Progenitor cell of endocrine pancreas (in vitro differentiated cells): Measurements from ENCODE around the gene SSH3. TPM values are rescaled to one million over a fixed set of nuclear protein-coding genes. Genes with fewer than 3 reads are reported as not detected.
"Not testable (repeated sequence)": the region's sequence is repeated elsewhere in the genome, so short reads cannot be mapped to it uniquely, and the experiment has no call there.

Experiments
- DNase-seq: peaks from one replicate; pipeline ENCODE4 v3.0.0; 2021; ENCODE audit warnings: low spot score; ENCODE audit not compliant: unreplicated experiment
- H3K27ac Mint-ChIP-seq: 2 replicates; pipeline ENCODE4 v1.8.0; 2021; ENCODE audit warnings: mild to moderate bottlenecking, moderate library complexity, mixed read lengths
- H3K27me3 Mint-ChIP-seq: 2 replicates; pipeline ENCODE4 v1.8.0; 2021; ENCODE audit warnings: mixed read lengths
- H3K36me3 Mint-ChIP-seq: 2 replicates; pipeline ENCODE4 v1.8.0; 2022; ENCODE audit warnings: mixed read lengths; ENCODE audit not compliant: insufficient read depth
- H3K4me1 Mint-ChIP-seq: 2 replicates; pipeline ENCODE4 v1.8.0; 2021; ENCODE audit warnings: low read depth, mixed read lengths
- H3K4me3 Mint-ChIP-seq: 2 replicates; pipeline ENCODE4 v1.8.0; 2021; ENCODE audit warnings: low read depth, mild to moderate bottlenecking, moderate library complexity, mixed read lengths
- H3K9me3 Mint-ChIP-seq: 2 replicates; pipeline ENCODE4 v1.8.0; 2021; ENCODE audit warnings: low read depth, mixed read lengths
- total RNA-seq: library from RNA; stranded (reverse); gene quantifications from 2 replicates; pipeline ENCODE4 v1.2.1, GENCODE V29; 2021
- TF ChIP-seq, protein P1 (sequence below): fragments of 200-600 bp; sonication (generic); IDR thresholded peaks from one replicate; pipeline ENCODE4 v1.5.0; 2021; ENCODE audit warnings: antibody characterized with exemption, mild to moderate bottlenecking; ENCODE audit not compliant: unreplicated experiment

SSH3 gene
- total RNA-seq, 1 donor from 2014 or later, result 48.9 TPM

DNA sequence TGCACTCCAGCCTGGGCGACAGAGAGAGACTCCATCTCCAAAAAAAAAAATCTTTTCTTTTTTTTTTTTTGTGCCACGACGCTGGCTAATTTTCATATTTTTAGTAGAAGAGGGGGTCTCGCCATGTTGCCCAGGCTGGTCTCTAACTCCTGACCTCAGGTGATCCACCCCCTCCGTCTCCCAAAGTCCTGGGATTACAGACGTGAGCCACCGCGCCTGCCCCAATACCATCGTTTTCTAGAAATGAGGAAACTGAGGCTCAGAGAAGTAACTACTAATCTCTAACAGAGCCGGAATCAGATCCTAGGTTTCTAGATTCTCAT is 13.5 kb downstream of the SSH3 start:
- no peak for DNase-seq
- TF ChIP-seq, protein P1, sequence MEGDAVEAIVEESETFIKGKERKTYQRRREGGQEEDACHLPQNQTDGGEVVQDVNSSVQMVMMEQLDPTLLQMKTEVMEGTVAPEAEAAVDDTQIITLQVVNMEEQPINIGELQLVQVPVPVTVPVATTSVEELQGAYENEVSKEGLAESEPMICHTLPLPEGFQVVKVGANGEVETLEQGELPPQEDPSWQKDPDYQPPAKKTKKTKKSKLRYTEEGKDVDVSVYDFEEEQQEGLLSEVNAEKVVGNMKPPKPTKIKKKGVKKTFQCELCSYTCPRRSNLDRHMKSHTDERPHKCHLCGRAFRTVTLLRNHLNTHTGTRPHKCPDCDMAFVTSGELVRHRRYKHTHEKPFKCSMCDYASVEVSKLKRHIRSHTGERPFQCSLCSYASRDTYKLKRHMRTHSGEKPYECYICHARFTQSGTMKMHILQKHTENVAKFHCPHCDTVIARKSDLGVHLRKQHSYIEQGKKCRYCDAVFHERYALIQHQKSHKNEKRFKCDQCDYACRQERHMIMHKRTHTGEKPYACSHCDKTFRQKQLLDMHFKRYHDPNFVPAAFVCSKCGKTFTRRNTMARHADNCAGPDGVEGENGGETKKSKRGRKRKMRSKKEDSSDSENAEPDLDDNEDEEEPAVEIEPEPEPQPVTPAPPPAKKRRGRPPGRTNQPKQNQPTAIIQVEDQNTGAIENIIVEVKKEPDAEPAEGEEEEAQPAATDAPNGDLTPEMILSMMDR, result no peak
- Mint-ChIP-seq H3K9me3 (no peaks in the 10 kb centered on the region), H3K27ac (peak overlapping the region; percentile 96), H3K4me1 (peaks cover 11% of the 10 kb centered on the region), H3K27me3 (no peaks in the 10 kb centered on the region), H3K36me3 (no peaks in the 10 kb centered on the region), H3K4me3 (peak overlapping the region; percentile 96)

DNA sequence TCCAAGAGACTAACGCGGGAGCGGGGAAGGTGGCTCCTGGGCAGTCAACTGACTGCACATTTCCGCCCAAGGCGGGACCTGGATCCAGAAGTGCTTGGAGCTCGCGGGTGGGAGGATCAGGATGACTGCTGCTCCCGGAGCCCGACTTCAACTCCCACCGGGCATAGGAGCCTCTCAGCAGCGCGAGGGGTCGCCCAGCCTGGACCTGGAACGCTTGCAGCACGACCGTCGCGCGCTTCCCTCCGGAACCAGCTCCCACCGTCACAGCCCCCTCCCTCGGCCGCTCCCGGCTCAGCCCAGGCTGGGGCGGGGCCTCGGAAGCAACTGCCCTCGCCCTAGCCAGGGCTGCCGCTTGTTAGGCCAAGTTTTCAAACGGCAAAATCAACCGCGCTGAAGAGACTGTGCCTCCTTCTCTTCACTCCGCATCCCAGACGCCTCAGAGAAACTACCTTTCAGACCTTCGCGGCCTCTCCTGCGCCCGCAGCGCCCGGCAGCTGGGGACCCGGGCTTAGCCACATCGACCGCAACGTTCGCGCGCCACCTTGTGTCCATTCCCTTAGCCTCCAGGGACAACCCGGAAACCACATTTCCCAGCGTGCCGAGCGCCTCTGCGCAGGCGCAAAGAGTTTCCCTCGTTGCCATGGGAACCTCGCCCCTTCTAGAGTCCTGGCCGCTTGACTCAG is 14.0 kb downstream of the SSH3 start:
- no peaks in the 10 kb centered on the region for H3K27me3 Mint-ChIP-seq
- no peaks in the 10 kb centered on the region for H3K36me3 Mint-ChIP-seq
- peak overlapping the region; percentile 96 for H3K4me3 Mint-ChIP-seq
- H3K27ac Mint-ChIP-seq, result peak overlapping the region; percentile 96
- peaks cover 11% of the 10 kb centered on the region for H3K4me1 Mint-ChIP-seq
- H3K9me3 Mint-ChIP-seq, result no peaks in the 10 kb centered on the region
- DNase-seq, result peak; percentile 99
- TF ChIP-seq, protein P1, result peak; percentile 92

DNA sequence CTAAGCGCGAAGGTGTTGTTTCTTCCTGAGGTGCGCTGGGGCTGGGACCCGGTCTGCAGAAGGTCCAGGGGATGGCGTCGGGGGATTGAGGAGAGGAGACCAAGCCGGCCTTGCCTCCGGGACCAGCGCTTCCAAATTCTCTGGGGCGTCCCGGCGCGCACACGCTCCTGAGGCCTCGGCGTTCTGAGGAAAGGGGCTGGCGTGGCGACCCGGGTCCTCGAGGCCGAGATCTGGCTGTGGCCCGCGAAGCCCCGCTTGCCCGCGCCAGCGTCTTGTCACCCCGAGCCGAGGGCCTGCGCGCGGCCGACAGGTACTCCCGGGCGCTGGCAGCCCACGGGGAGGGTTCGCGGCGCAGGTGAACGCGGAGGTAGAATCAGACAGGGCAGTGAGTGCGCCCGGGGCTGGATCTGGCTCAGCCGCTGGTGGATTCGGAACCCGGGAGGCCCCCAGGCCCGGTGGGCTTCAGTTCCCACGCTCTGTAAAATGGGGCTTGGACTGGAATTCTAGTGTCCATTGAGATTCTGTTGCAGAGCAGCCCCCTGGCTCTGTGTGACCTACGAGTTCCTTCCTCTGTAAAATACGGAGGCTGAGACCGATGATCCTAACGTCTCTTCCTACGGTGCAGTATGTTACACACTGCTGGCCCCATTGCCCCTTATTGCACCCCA is 14.7 kb downstream of the SSH3 start:
- peaks cover 7% of the 10 kb centered on the region for H3K4me1 Mint-ChIP-seq
- no peaks in the 10 kb centered on the region for H3K9me3 Mint-ChIP-seq
- H3K4me3 Mint-ChIP-seq, result peak overlapping the region; percentile 96
- no peaks in the 10 kb centered on the region for H3K27me3 Mint-ChIP-seq
- peak overlapping the region; percentile 96 for H3K27ac Mint-ChIP-seq
- no peaks in the 10 kb centered on the region for H3K36me3 Mint-ChIP-seq
- TF ChIP-seq, protein P1, result no peak
- no peak for DNase-seq

DNA sequence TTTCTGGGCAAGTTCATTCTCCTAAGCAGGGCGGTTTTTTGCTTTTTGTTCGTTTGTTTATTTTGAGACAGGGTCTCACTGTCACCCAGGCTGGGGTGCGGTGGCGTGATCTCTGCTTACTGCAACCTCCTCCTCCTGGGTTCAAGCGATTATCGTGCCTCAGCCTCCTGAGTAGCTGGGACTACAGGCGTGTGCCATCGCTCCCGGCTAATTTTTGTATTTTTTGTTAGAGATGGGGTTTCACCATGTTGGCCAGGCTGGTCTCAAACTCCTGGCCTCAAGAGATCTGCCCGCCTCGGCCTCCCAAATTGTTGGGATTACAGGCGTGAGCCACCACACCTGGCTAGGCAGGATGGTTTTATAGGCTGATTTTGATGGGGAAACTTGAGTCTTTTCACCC is 15.5 kb downstream of the SSH3 start:
- not testable (repeated sequence) for H3K36me3 Mint-ChIP-seq, H3K27me3 Mint-ChIP-seq, H3K27ac Mint-ChIP-seq, H3K9me3 Mint-ChIP-seq, DNase-seq
- Mint-ChIP-seq H3K4me3 (peak overlapping the region; percentile 96), H3K4me1 (peaks cover 10% of the 10 kb centered on the region)

DNA sequence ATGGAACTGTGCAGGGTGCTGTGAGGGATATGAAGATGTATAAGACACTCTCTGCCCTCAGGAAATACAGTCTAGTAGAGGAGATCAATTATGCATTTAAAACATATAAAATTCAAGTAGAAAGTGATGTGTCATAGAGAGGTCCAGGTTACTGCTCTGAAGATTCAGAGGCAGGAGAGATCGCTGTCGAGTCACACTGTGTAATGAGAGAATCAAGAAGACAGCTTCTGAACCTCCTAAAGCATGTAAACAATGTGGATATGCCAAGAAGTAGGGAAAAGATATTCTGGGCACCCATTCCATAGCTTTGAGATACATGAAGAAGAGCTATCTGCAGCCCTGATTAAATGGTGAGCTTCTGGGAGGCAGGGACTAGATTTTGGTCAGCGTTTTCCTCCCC is 16.7 kb downstream of the SSH3 start:
- DNase-seq, result no peak
- TF ChIP-seq, protein P1, result no peak
- Mint-ChIP-seq H3K9me3 (no peaks in the 10 kb centered on the region), H3K27ac (no peak overlapping the region), H3K4me3 (no peak overlapping the region), H3K36me3 (no peaks in the 10 kb centered on the region), H3K27me3 (no peaks in the 10 kb centered on the region), H3K4me1 (peaks cover 10% of the 10 kb centered on the region)

DNA sequence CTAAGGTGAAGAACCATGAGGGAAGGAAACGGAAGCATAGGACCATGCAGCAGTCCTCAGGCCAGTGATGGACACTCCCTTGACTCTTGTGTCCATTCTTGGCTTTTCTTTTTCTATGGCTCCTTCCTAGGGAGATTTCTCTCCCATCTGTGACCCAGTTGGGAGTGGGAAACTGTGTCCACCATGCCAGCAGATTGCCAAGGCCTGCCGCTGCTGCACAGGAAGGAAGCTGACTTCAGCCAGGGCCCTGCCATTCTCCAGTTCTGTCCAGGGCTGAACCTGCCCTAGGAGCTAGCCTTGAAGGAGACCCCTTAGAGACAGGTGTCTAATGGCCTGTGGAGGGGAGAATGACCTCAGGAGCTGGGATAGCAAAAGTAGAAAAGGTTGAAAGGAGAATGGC is 17.4 kb downstream of the SSH3 start:
- no peak for DNase-seq
- Mint-ChIP-seq H3K27me3 (no peaks in the 10 kb centered on the region), H3K27ac (no peak overlapping the region), H3K4me1 (peaks cover 10% of the 10 kb centered on the region), H3K4me3 (no peak overlapping the region), H3K36me3 (no peaks in the 10 kb centered on the region), H3K9me3 (no peaks in the 10 kb centered on the region)
- TF ChIP-seq, protein P1, result no peak
